Mesothelial cell of epicardium (in vitro differentiated cells): ENCODE results near the gene ZNF841. TPM values are rescaled to one million over a fixed set of nuclear protein-coding genes. Genes with fewer than 3 reads are reported as not detected.

Experiments used
- DNase-seq, 2 experiments: peaks; one replicate each; pipeline ENCODE4 v3.0.0; 2021; ENCODE audit warnings: low spot score in 2 of 2; ENCODE audit not compliant: unreplicated experiment in 2 of 2
- H3K27ac Mint-ChIP-seq: 2 replicates; pipeline ENCODE4 v1.8.0; 2021; ENCODE audit warnings: mixed read lengths
- H3K27me3 Mint-ChIP-seq: 2 replicates; pipeline ENCODE4 v1.8.0; 2021; ENCODE audit warnings: low read depth, mixed read lengths
- H3K36me3 Mint-ChIP-seq: 2 replicates; pipeline ENCODE4 v1.8.0; 2021; ENCODE audit warnings: mixed read lengths
- H3K4me1 Mint-ChIP-seq: 2 replicates; pipeline ENCODE4 v1.8.0; 2021; ENCODE audit warnings: mixed read lengths
- H3K4me3 Mint-ChIP-seq: 2 replicates; pipeline ENCODE4 v1.8.0; 2021; ENCODE audit warnings: mild to moderate bottlenecking, moderate library complexity, mixed read lengths
- H3K9me3 Mint-ChIP-seq: 2 replicates; pipeline ENCODE4 v1.8.0; 2021; ENCODE audit warnings: mixed read lengths
- CTCF ChIP-seq: fragments of 200-600 bp; sonication (generic); IDR thresholded peaks from one replicate; pipeline ENCODE4 v1.5.0; 2021; ENCODE audit warnings: antibody characterized with exemption; ENCODE audit not compliant: unreplicated experiment
- total RNA-seq: library from RNA; stranded (reverse); gene quantifications from 3 replicates; pipeline ENCODE4 v1.2.1, GENCODE V29; 2021

The ZNF841 gene
- total RNA-seq, result 36.4 to 40.5 TPM (median 37.9 TPM) in 3 replicates

- no peak for TF ChIP-seq CTCF
- peak within 1 kb of the TSS; percentile 98 for H3K27ac Mint-ChIP-seq
- peaks cover 57% of the 10 kb centered on the region for H3K9me3 Mint-ChIP-seq
- DNase-seq, result peak; percentile 77 to 91
- H3K4me3 Mint-ChIP-seq, result peak within 1 kb of the TSS; percentile 92
- peaks cover 19% of the 10 kb centered on the region for H3K4me1 Mint-ChIP-seq
- H3K27me3 Mint-ChIP-seq, result no peaks in the 10 kb centered on the region
- H3K36me3 Mint-ChIP-seq, result peaks cover 41% of the 10 kb centered on the region
These were observed at the start of gene ZNF841 for GRCh38 chr19:52095172-52096014. ZNF841 (minus strand) TSS chr19:52095765; CDS start chr19:52084801, 10,964 bp downstream.

GRCh38 chr19:52142001-52142595 lies 46.5 kb upstream of the ZNF841 start:
- TF ChIP-seq CTCF, result no peak
- Mint-ChIP-seq H3K4me1 (peaks cover 31% of the 10 kb centered on the region), H3K9me3 (peaks cover 27% of the 10 kb centered on the region), H3K4me3 (no peak overlapping the region), H3K27ac (peak overlapping the region; percentile 67), H3K27me3 (no peaks in the 10 kb centered on the region), H3K36me3 (peaks cover 26% of the 10 kb centered on the region)
- no peak for DNase-seq

- Mint-ChIP-seq H3K27ac (no peak overlapping the region), H3K36me3 (peaks cover 26% of the 10 kb centered on the region)
- TF ChIP-seq CTCF, result no peak
These were observed 45.6 kb upstream of the ZNF841 start for GRCh38 chr19:52141203-52141602.

GRCh38 chr19:52140032-52140710 lies 44.6 kb upstream of the ZNF841 start:
- Mint-ChIP-seq H3K27ac (peak overlapping the region; percentile 99), H3K4me3 (peak overlapping the region; percentile 96), H3K27me3 (no peaks in the 10 kb centered on the region), H3K4me1 (peaks cover 31% of the 10 kb centered on the region), H3K36me3 (peaks cover 31% of the 10 kb centered on the region), H3K9me3 (peaks cover 27% of the 10 kb centered on the region)
- DNase-seq, result peak in 1 of 2 experiments; percentile 97
- no peak for TF ChIP-seq CTCF

More at GRCh38 chr19:52141203-52141602, 45.6 kb upstream of the ZNF841 start:
- peaks cover 24% of the 10 kb centered on the region for H3K9me3 Mint-ChIP-seq
- H3K27me3 Mint-ChIP-seq, result no peaks in the 10 kb centered on the region
- H3K4me1 Mint-ChIP-seq, result peaks cover 31% of the 10 kb centered on the region
- H3K4me3 Mint-ChIP-seq, result no peak overlapping the region
- DNase-seq, result no peak

DNA sequence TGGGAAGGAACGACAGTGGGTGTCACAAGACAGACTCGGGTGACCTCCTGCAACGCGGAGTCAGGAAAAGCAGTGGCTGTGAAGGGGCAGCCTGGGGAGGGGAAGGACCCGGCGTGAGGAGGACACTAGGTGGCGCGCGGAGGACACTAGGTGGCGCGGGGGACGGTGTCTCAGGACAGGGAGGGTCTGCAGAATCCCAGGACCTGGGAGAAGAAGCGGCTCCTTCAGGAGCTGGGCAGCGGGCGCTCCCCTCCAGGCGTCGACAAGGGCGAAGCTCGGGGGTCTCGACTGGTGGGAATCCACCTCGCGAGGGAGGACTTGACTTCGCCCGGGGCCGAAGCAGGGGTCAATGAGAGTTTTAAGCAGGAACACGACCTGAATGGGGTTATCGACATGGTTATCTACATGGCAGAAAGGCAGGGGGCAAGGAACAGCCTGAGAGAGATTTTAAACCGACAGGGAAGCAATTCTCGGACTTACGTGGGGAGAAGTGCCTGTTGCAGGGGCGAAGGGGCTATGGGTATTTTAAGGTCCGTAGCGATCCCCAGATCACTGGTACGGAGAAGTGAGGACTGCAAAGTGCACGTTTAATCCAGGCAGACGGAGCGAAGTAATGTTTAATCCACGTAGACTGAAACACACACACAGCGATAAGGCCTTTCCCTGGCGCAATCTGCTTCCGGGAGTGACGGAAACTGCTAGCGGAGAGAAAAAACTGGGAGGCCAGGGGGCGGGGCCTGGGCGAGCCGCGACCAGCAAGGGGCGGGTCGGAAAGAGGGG lies 43.9 kb upstream of the ZNF841 start, which contains the start of gene ZNF616:
Gene ZNF616 (minus strand): TSS at position 687 of the 780 bp plus-strand sequence. CDS start 9,426 bp downstream, outside the sequence.
- H3K4me1 Mint-ChIP-seq, result peaks cover 31% of the 10 kb centered on the region
- DNase-seq, result peak; percentile 75 to 98
- H3K9me3 Mint-ChIP-seq, result peaks cover 29% of the 10 kb centered on the region
- peaks cover 38% of the 10 kb centered on the region for H3K36me3 Mint-ChIP-seq
- TF ChIP-seq CTCF, result peak; percentile 46
- peak within 1 kb of the TSS; percentile 96 for H3K4me3 Mint-ChIP-seq
- H3K27me3 Mint-ChIP-seq, result no peaks in the 10 kb centered on the region
- H3K27ac Mint-ChIP-seq, result peak within 1 kb of the TSS; percentile 99
